ENCODE measurements around the gene GPR137B. TPM values are rescaled to one million over a fixed set of nuclear protein-coding genes. Genes with fewer than 3 reads are reported as not detected.

GPR137B gene
- 15.4 to 16.9 TPM (median 16.6 TPM) in 5 replicates for total RNA-seq (2022; extraction: Qiagen RNA extraction)

GRCh38 chr1:236142253-236143103 lies at the start of gene GPR137B:
Gene GPR137B, plus strand, starts transcription at chr1:236142539. Its CDS starts 84 bp downstream, at chr1:236142623.

Other genes starting within 250 kb of the GPR137B start
- gene NID1, start 77.4 kb upstream of the GPR137B start, total RNA-seq (2022; extraction: Qiagen RNA extraction), result 5.3 to 9.8 TPM (median 7.4 TPM) in 5 replicates
- gene ERO1B, start 139.4 kb downstream of the GPR137B start, total RNA-seq (2022; extraction: Qiagen RNA extraction), result 2.1 to 3.1 TPM (median 2.6 TPM) in 5 replicates

Measured in A549 treated with Hydrocortisone at 1 μM for 4 hours (cell line).